HAP-1 (cell line): ENCODE results near the gene ACBD4.

Experiments used
- DNase-seq, 2 experiments: peaks; one replicate each; pipeline ENCODE4 v3.0.0-alpha.2; 2016 to 2020; ENCODE audit warnings: low spot score in 2 of 2
- H3K27me3 ChIP-seq: fragments of 250-450 bp; sonication (Bioruptor Pico); 2 replicates; pipeline ENCODE4 v1.5.1; 2020; ENCODE audit warnings: low read depth, mild to moderate bottlenecking, moderate library complexity
- H3K36me3 ChIP-seq: fragments of 250-450 bp; sonication (Bioruptor Pico); replicated peaks from 2 replicates; pipeline ENCODE4 v1.5.1; 2020; ENCODE audit warnings: mild to moderate bottlenecking
- H3K4me1 ChIP-seq: fragments of 250-450 bp; sonication (Bioruptor Pico); 2 replicates; pipeline ENCODE4 v1.5.1; 2020; ENCODE audit warnings: mild to moderate bottlenecking
- H3K4me3 ChIP-seq: fragments of 250-450 bp; sonication (Bioruptor Pico); 2 replicates; pipeline ENCODE4 v1.5.1; 2020; ENCODE audit warnings: mild to moderate bottlenecking, moderate library complexity
- H3K9me3 ChIP-seq: fragments of 250-450 bp; sonication (Bioruptor Pico); 2 replicates; pipeline ENCODE4 v1.5.1; 2020; ENCODE audit warnings: mild to moderate bottlenecking, moderate library complexity
- in situ Hi-C: fragments of 300-500 bp; cut with MboI; formaldehyde crosslinking; loops from 3 replicates; pipeline ENCODE4 v1.14.3; 2020; ENCODE audit warnings: low sequenced_read_pairs, inconsistent platforms, mixed read lengths

Gene ACBD4, protein sequence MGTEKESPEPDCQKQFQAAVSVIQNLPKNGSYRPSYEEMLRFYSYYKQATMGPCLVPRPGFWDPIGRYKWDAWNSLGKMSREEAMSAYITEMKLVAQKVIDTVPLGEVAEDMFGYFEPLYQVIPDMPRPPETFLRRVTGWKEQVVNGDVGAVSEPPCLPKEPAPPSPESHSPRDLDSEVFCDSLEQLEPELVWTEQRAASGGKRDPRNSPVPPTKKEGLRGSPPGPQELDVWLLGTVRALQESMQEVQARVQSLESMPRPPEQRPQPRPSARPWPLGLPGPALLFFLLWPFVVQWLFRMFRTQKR

GRCh38 chr17:45135192-45135977, at the start of gene ACBD4:
Gene ACBD4 (plus strand): TSS chr17:45135687. CDS start chr17:45136145, 458 bp downstream.
- in situ Hi-C loops = loop anchor here (5.0 kb wide), 1 partner anchor 62 kb away; no protein-coding TSS in a partner anchor
- peaks cover 14% of the 10 kb centered on the region for H3K4me1 ChIP-seq

GRCh38 chr17:45086391-45086790, 49.1 kb upstream of the ACBD4 start:
- Histone ChIP-seq H3K36me3 (peaks cover 83% of the 10 kb centered on the region), H3K4me3 (no peak overlapping the region), H3K27me3 (no peaks in the 10 kb centered on the region), H3K9me3 (no peaks in the 10 kb centered on the region), H3K4me1 (no peaks in the 10 kb centered on the region)
- no peak for DNase-seq
- in situ Hi-C loops = no loop called here

More at GRCh38 chr17:45135192-45135977, at the start of gene ACBD4:
- Histone ChIP-seq H3K9me3 (no peaks in the 10 kb centered on the region), H3K4me3 (peak within 1 kb of the TSS; percentile 46), H3K27me3 (no peaks in the 10 kb centered on the region), H3K36me3 (no peaks in the 10 kb centered on the region; the same call in 1 of the 2 replicates)
- DNase-seq = peak; percentile 97 to 98

DNA sequence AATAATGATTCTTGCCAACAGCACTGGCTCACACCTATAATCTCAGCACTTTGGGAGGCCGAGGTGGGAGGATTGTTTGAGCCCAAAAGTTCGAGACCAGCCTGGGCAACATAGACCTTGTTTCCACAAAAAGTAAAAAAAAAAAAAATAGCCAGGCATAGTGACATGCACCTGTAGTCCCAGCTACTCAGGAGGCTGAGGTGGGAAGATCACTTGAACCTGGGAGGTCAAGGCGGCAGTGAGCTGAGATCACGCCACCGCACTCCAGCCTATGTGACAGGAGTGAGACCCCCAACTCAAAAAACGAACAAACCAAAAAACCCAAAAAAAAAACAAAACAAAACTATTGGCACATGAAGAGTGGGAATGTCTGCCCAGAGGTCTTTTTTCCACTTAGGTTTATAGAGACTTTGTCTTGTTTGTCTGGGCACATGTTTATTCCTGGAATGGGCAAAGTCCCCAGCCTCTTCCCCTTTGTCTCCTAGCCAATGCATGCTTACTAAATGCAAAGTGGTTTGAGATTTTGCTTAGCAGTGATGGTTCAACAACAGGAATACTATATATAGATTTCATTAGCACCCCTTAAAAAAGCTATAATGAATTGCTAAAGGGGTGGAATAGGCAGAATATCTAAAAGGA, 48.5 kb upstream of the ACBD4 start:
- in situ Hi-C loops = no loop called here
- Histone ChIP-seq H3K4me3 (no peak overlapping the region), H3K4me1 (no peaks in the 10 kb centered on the region), H3K9me3 (no peaks in the 10 kb centered on the region), H3K27me3 (no peaks in the 10 kb centered on the region), H3K36me3 (peaks cover 82% of the 10 kb centered on the region)
- DNase-seq = no peak

- H3K27me3 ChIP-seq = no peaks in the 10 kb centered on the region
- no peaks in the 10 kb centered on the region for H3K9me3 ChIP-seq
- in situ Hi-C loops = no loop called here
- DNase-seq = no peak
- no peaks in the 10 kb centered on the region for H3K4me1 ChIP-seq
- H3K36me3 ChIP-seq = peaks cover 78% of the 10 kb centered on the region
- H3K4me3 ChIP-seq = no peak overlapping the region
Observed at GRCh38 chr17:45087504-45087975, 47.9 kb upstream of the ACBD4 start.

- Histone ChIP-seq H3K36me3 (peaks cover 75% of the 10 kb centered on the region), H3K4me1 (no peaks in the 10 kb centered on the region), H3K27me3 (no peaks in the 10 kb centered on the region), H3K4me3 (no peak overlapping the region), H3K9me3 (no peaks in the 10 kb centered on the region)
- no peak for DNase-seq
- in situ Hi-C loops = no loop called here
Observed at GRCh38 chr17:45087978-45088377, 47.5 kb upstream of the ACBD4 start.

GRCh38 chr17:45088741-45089140, 46.7 kb upstream of the ACBD4 start:
- H3K27me3 ChIP-seq = no peaks in the 10 kb centered on the region
- no peak overlapping the region for H3K4me3 ChIP-seq
- in situ Hi-C loops = no loop called here
- no peaks in the 10 kb centered on the region for H3K9me3 ChIP-seq
- no peaks in the 10 kb centered on the region for H3K4me1 ChIP-seq
- H3K36me3 ChIP-seq = peaks cover 77% of the 10 kb centered on the region
- DNase-seq = no peak

DNA sequence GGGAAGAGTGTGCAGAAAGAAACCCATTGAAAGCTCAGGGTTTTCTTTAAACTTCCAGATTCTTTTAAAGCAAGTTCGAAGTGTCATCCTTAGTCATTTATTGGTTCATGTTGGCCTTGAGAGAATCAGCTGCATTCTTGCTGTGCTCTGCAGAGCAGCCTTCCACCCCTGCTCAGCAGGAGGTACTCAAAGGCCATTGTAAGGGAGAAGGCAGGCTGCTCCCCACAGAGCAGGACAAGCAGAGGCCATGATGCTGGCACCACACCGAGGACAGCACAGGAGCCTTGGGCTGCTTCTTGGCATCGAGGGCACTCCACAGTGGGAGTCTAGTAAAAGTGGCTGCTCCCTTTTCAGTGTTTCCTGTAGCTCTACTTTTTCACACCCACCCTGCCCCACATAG, 44.8 kb upstream of the ACBD4 start:
- in situ Hi-C loops = no loop called here
- no peaks in the 10 kb centered on the region for H3K27me3 ChIP-seq
- H3K36me3 ChIP-seq = peaks cover 82% of the 10 kb centered on the region
- no peaks in the 10 kb centered on the region for H3K9me3 ChIP-seq
- H3K4me1 ChIP-seq = no peaks in the 10 kb centered on the region
- no peak for DNase-seq
- H3K4me3 ChIP-seq = no peak overlapping the region

GRCh38 chr17:45091778-45092425, 43.6 kb upstream of the ACBD4 start:
- Histone ChIP-seq H3K9me3 (no peaks in the 10 kb centered on the region), H3K27me3 (no peaks in the 10 kb centered on the region), H3K4me3 (no peak overlapping the region), H3K36me3 (peaks cover 86% of the 10 kb centered on the region), H3K4me1 (no peaks in the 10 kb centered on the region)
- in situ Hi-C loops = no loop called here
- DNase-seq = no peak

- H3K36me3 ChIP-seq = peaks cover 86% of the 10 kb centered on the region
- H3K27me3 ChIP-seq = no peaks in the 10 kb centered on the region
- no peaks in the 10 kb centered on the region for H3K4me1 ChIP-seq
- no peaks in the 10 kb centered on the region for H3K9me3 ChIP-seq
- no peak for DNase-seq
- in situ Hi-C loops = no loop called here
- no peak overlapping the region for H3K4me3 ChIP-seq
Observed at GRCh38 chr17:45092911-45093430, 42.5 kb upstream of the ACBD4 start.

GRCh38 chr17:45093444-45094110, 41.9 kb upstream of the ACBD4 start:
- H3K36me3 ChIP-seq = peaks cover 87% of the 10 kb centered on the region

GRCh38 chr17:45096141-45096540, 39.3 kb upstream of the ACBD4 start:
- Histone ChIP-seq H3K27me3 (no peaks in the 10 kb centered on the region), H3K4me1 (no peaks in the 10 kb centered on the region), H3K4me3 (no peak overlapping the region), H3K36me3 (peaks cover 82% of the 10 kb centered on the region), H3K9me3 (no peaks in the 10 kb centered on the region)
- in situ Hi-C loops = no loop called here
- peak in 1 of 2 experiments; percentile 10 for DNase-seq

More at GRCh38 chr17:45093444-45094110, 41.9 kb upstream of the ACBD4 start:
- Histone ChIP-seq H3K4me1 (no peaks in the 10 kb centered on the region), H3K4me3 (no peak overlapping the region), H3K27me3 (no peaks in the 10 kb centered on the region), H3K9me3 (no peaks in the 10 kb centered on the region)
- in situ Hi-C loops = no loop called here
- DNase-seq = no peak

DNA sequence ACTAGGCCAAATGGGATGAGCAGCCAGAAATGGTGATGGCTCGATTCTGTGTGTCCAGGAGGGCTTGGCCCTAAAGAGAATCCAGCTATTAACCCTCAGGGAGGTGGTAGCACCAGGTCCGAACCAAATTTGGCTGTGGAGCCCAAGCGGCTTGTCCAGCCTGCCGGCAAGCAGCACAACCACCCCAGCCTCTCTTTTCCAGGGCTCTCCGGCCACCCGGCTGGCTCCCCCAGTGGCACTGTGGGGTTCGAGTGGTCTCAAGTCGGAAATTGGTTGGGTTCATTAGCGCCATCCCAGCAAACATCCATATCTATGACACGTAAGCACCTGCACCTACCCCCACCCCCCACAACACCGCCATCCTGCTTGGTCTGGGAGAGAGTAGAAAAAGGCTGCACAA, 38.6 kb upstream of the ACBD4 start:
- no peak for DNase-seq
- in situ Hi-C loops = no loop called here
- no peaks in the 10 kb centered on the region for H3K27me3 ChIP-seq
- H3K4me3 ChIP-seq = no peak overlapping the region
- H3K36me3 ChIP-seq = peaks cover 82% of the 10 kb centered on the region
- H3K9me3 ChIP-seq = no peaks in the 10 kb centered on the region
- H3K4me1 ChIP-seq = no peaks in the 10 kb centered on the region
